ENCODE results near the gene PAK6.

Gene PAK6

DNA sequence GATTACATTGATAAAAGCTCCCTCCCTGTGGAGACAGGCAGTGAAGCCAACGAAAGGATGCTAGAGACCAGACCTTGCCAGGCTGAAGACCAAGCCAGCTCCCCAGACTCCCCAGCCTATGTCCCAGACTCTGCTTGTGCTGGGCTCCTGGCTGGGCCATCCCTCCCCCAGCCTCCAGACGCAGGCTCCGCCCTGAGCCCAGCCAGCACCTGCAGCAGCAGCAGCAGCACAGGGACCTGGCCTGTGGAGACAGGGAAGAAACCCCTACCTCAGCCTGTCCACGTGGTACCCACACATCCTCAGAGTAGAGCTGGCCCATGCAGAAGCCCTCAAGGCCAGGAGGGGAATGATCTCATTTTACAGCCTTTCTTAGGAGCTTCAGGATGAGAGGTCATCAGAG is 30.7 kb downstream of the PAK6 start:
- no peak overlapping the region for H3K4me3 ChIP-seq (ENCODE audit: insufficient read depth in 1 of 2, low read depth in 1 of 2, low read length in 2 of 2)
- H2BK15ac ChIP-seq (ENCODE audit: low read depth, poor library complexity, severe bottlenecking) = no peak overlapping the region
- H4K91ac ChIP-seq (ENCODE audit: low read length) = no peak overlapping the region
- H3K4me1 ChIP-seq (ENCODE audit: control insufficient read depth, insufficient read depth, low read depth, low read length) = peaks cover 29% of the 10 kb centered on the region
- H3K27me3 ChIP-seq (ENCODE audit: control insufficient read depth in 1 of 2, insufficient read depth in 1 of 2, low read length in 2 of 2) = peaks cover 0 to 20% of the 10 kb centered on the region in 2 experiments
- no peak overlapping the region for H2AFZ ChIP-seq (ENCODE audit: low read depth, low read length)
- WGBS = 94% methylated on average over 4 of the region's 4 CpGs
- H3K79me1 ChIP-seq (replicated peaks; ENCODE audit: low read length, poor library complexity, severe bottlenecking) = no peaks in the 10 kb centered on the region
- no peak overlapping the region for H3K23ac ChIP-seq (ENCODE audit: low read length in 2 of 2)
- H3K36me3 ChIP-seq (ENCODE audit: control insufficient read depth in 1 of 2, insufficient read depth in 2 of 2, low read depth in 1 of 2, low read length in 2 of 2) = peaks cover 0 to 10% of the 10 kb centered on the region in 2 experiments
- no peak for DNase-seq
- H3K4me2 ChIP-seq (ENCODE audit: low read length, poor library complexity, severe bottlenecking) = no peak overlapping the region
- H2BK12ac ChIP-seq (ENCODE audit: low read length in 2 of 2) = no peak overlapping the region
- H3K4ac ChIP-seq (ENCODE audit: low read depth in 1 of 2, low read length in 2 of 2) = no peak overlapping the region
- no peak overlapping the region for H2BK120ac ChIP-seq (ENCODE audit: low read depth, low read length)
- no peak overlapping the region for H4K8ac ChIP-seq (ENCODE audit: low read length)
- H3K9ac ChIP-seq (ENCODE audit: low read length) = no peak overlapping the region
- H3K18ac ChIP-seq (ENCODE audit: low read depth in 1 of 2, low read length in 2 of 2) = no peak overlapping the region
- no peaks in the 10 kb centered on the region for H3K9me3 ChIP-seq (ENCODE audit: control insufficient read depth, low read length)
- H3K14ac ChIP-seq (ENCODE audit: low read length in 2 of 2) = no peak overlapping the region
- no peak overlapping the region for H3K27ac ChIP-seq (ENCODE audit: low read length, poor library complexity, severe bottlenecking)
- no peak overlapping the region for H2BK5ac ChIP-seq (ENCODE audit: low read depth, low read length, poor library complexity, severe bottlenecking)
- no peak overlapping the region for H2AK5ac ChIP-seq (ENCODE audit: low read length, severe bottlenecking)

DNA sequence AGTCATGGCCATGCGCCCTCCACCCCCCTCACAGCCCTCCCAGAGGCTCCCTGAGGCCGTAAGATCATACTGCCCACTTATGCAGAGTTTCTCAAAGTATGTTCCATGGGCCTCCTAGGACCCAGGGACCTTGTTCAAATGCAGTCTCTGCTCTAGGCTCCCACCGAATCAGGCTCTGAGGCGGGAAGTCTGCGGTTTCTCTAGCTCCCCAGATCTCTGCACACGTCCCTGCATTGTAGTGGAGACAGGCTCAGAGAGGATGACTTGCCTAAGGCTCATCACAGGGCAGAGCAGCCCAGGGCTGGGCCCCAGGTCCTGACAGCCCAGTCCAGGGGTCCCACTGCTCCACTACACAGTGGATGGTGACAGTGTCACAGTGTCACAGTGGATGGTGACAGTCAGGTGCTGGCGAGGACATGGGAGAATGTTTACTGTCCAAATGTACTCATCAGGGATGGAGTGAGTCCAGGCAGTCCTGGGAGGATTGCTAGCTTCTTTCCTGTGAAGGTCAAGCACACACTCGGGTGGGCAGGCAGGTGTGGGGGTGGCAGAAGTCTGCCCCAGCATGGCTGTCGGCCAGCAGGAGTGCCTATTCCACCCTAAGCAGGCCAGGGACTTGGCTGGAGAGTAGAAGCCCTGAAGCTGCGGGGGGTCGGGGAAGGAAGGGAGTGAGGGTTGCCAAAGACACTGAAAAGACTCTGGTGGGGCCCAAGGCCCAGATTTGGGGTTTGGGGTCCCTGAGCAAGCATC is 31.6 kb downstream of the PAK6 start:
- H4K8ac ChIP-seq (ENCODE audit: low read length) = no peak overlapping the region
- H3K4me3 ChIP-seq (ENCODE audit: insufficient read depth in 1 of 2, low read depth in 1 of 2, low read length in 2 of 2) = no peak overlapping the region
- H3K4me2 ChIP-seq (ENCODE audit: low read length, poor library complexity, severe bottlenecking) = no peak overlapping the region
- H3K36me3 ChIP-seq (ENCODE audit: control insufficient read depth in 1 of 2, insufficient read depth in 2 of 2, low read depth in 1 of 2, low read length in 2 of 2) = peaks cover 0 to 10% of the 10 kb centered on the region in 2 experiments
- H3K9ac ChIP-seq (ENCODE audit: low read length) = no peak overlapping the region
- H3K79me1 ChIP-seq (replicated peaks; ENCODE audit: low read length, poor library complexity, severe bottlenecking) = no peaks in the 10 kb centered on the region
- no peak overlapping the region for H2AFZ ChIP-seq (ENCODE audit: low read depth, low read length)
- no peak for DNase-seq
- H2BK12ac ChIP-seq (ENCODE audit: low read length in 2 of 2) = no peak overlapping the region
- H3K9me3 ChIP-seq (ENCODE audit: control insufficient read depth, low read length) = no peaks in the 10 kb centered on the region
- H2BK15ac ChIP-seq (ENCODE audit: low read depth, poor library complexity, severe bottlenecking) = peak overlapping the region; percentile 87
- H2BK120ac ChIP-seq (ENCODE audit: low read depth, low read length) = no peak overlapping the region
- H4K91ac ChIP-seq (ENCODE audit: low read length) = no peak overlapping the region
- H2AK5ac ChIP-seq (ENCODE audit: low read length, severe bottlenecking) = no peak overlapping the region
- no peak overlapping the region for H3K18ac ChIP-seq (ENCODE audit: low read depth in 1 of 2, low read length in 2 of 2)
- H3K14ac ChIP-seq (ENCODE audit: low read length in 2 of 2) = no peak overlapping the region
- peaks cover 0 to 20% of the 10 kb centered on the region in 2 experiments for H3K27me3 ChIP-seq (ENCODE audit: control insufficient read depth in 1 of 2, insufficient read depth in 1 of 2, low read length in 2 of 2)
- WGBS = 82% methylated on average over 11 of the region's 11 CpGs
- no peak overlapping the region for H3K4ac ChIP-seq (ENCODE audit: low read depth in 1 of 2, low read length in 2 of 2)
- H2BK5ac ChIP-seq (ENCODE audit: low read depth, low read length, poor library complexity, severe bottlenecking) = no peak overlapping the region
- H3K23ac ChIP-seq (ENCODE audit: low read length in 2 of 2) = no peak overlapping the region
- no peak overlapping the region for H3K27ac ChIP-seq (ENCODE audit: low read length, poor library complexity, severe bottlenecking)
- peaks cover 27% of the 10 kb centered on the region for H3K4me1 ChIP-seq (ENCODE audit: control insufficient read depth, insufficient read depth, low read depth, low read length)

DNA sequence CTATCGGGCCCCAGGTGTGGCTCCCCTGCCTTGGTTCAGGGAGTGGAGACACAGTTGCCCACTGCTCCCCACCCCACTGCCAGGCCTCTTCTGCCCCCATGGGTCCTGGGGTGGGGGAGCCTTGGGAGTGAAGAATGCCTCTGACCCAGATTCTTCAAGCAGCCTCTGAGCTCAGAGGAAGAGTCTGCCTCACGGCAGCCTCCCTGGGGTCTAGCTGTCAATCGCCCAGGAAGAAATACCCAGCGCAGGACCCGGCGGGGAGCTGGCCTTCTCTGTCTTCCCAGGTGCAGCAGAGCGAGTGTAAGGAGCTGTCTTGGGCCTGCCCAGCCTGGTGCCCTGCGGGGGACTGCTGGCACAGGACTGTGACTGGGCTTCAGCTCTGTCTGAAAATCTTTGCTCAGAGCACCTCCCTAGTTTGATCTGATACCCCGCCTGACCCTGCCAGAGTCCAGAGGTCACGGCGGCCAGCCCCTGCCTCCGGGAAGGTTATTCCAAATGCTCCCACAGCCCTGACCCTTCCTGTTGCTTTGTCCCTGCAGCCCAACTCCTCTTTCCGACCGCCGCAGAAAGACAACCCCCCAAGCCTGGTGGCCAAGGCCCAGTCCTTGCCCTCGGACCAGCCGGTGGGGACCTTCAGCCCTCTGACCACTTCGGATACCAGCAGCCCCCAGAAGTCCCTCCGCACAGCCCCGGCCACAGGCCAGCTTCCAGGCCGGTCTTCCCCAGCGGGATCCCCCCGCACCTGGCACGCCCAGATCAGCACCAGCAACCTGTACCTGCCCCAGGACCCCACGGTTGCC is 33.0 kb downstream of the PAK6 start:
- Histone ChIP-seq H3K9me3 (ENCODE audit: control insufficient read depth, low read length) (no peaks in the 10 kb centered on the region), H3K27me3 (ENCODE audit: control insufficient read depth in 1 of 2, insufficient read depth in 1 of 2, low read length in 2 of 2) (peaks cover 0 to 31% of the 10 kb centered on the region in 2 experiments), H3K4ac (ENCODE audit: low read depth in 1 of 2, low read length in 2 of 2) (no peak overlapping the region), H2BK12ac (ENCODE audit: low read length in 2 of 2) (no peak overlapping the region), H2BK5ac (ENCODE audit: low read depth, low read length, poor library complexity, severe bottlenecking) (no peak overlapping the region), H3K4me3 (ENCODE audit: insufficient read depth in 1 of 2, low read depth in 1 of 2, low read length in 2 of 2) (no peak overlapping the region), H3K14ac (ENCODE audit: low read length in 2 of 2) (no peak overlapping the region), H3K4me2 (ENCODE audit: low read length, poor library complexity, severe bottlenecking) (no peak overlapping the region), H3K4me1 (ENCODE audit: control insufficient read depth, insufficient read depth, low read depth, low read length) (peaks cover 18% of the 10 kb centered on the region), H2AFZ (ENCODE audit: low read depth, low read length) (no peak overlapping the region), H3K23ac (ENCODE audit: low read length in 2 of 2) (no peak overlapping the region), H2AK5ac (ENCODE audit: low read length, severe bottlenecking) (no peak overlapping the region), H2BK120ac (ENCODE audit: low read depth, low read length) (no peak overlapping the region), H3K36me3 (ENCODE audit: control insufficient read depth in 1 of 2, insufficient read depth in 2 of 2, low read depth in 1 of 2, low read length in 2 of 2) (peaks cover 0 to 6% of the 10 kb centered on the region in 2 experiments), H2BK15ac (ENCODE audit: low read depth, poor library complexity, severe bottlenecking) (no peak overlapping the region), H3K18ac (ENCODE audit: low read depth in 1 of 2, low read length in 2 of 2) (no peak overlapping the region), H4K91ac (ENCODE audit: low read length) (peak overlapping the region; percentile 57), H4K8ac (ENCODE audit: low read length) (no peak overlapping the region), H3K27ac (ENCODE audit: low read length, poor library complexity, severe bottlenecking) (no peak overlapping the region), H3K9ac (ENCODE audit: low read length) (no peak overlapping the region), H3K79me1 (replicated peaks; ENCODE audit: low read length, poor library complexity, severe bottlenecking) (no peaks in the 10 kb centered on the region)
- no peak for DNase-seq
- WGBS = 92% methylated on average over 24 of the region's 25 CpGs

DNA sequence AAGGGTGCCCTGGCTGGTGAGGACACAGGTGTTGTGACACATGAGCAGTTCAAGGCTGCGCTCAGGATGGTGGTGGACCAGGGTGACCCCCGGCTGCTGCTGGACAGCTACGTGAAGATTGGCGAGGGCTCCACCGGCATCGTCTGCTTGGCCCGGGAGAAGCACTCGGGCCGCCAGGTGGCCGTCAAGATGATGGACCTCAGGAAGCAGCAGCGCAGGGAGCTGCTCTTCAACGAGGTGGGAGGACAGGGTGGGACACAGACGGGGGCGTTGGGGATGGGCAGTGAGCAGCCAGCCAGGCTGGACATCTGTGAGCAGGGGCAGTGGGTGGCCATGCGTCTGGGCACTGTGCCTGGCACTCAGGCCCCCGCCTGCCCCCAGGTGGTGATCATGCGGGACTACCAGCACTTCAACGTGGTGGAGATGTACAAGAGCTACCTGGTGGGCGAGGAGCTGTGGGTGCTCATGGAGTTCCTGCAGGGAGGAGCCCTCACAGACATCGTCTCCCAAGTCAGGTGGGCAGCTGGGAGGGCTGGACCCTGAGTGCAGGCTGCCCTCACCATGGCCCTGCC is 33.7 kb downstream of the PAK6 start:
- Histone ChIP-seq H3K9ac (ENCODE audit: low read length) (no peak overlapping the region), H2BK120ac (ENCODE audit: low read depth, low read length) (no peak overlapping the region), H4K91ac (ENCODE audit: low read length) (peak overlapping the region; percentile 57), H3K4ac (ENCODE audit: low read depth in 1 of 2, low read length in 2 of 2) (peak overlapping the region in 1 of 2 experiments; percentile 9), H3K18ac (ENCODE audit: low read depth in 1 of 2, low read length in 2 of 2) (no peak overlapping the region), H2AK5ac (ENCODE audit: low read length, severe bottlenecking) (no peak overlapping the region), H2BK15ac (ENCODE audit: low read depth, poor library complexity, severe bottlenecking) (no peak overlapping the region), H3K23ac (ENCODE audit: low read length in 2 of 2) (no peak overlapping the region), H3K27ac (ENCODE audit: low read length, poor library complexity, severe bottlenecking) (no peak overlapping the region), H3K4me3 (ENCODE audit: insufficient read depth in 1 of 2, low read depth in 1 of 2, low read length in 2 of 2) (no peak overlapping the region), H3K27me3 (ENCODE audit: control insufficient read depth in 1 of 2, insufficient read depth in 1 of 2, low read length in 2 of 2) (peaks cover 0 to 38% of the 10 kb centered on the region in 2 experiments), H3K4me2 (ENCODE audit: low read length, poor library complexity, severe bottlenecking) (no peak overlapping the region), H3K36me3 (ENCODE audit: control insufficient read depth in 1 of 2, insufficient read depth in 2 of 2, low read depth in 1 of 2, low read length in 2 of 2) (peaks cover 0 to 6% of the 10 kb centered on the region in 2 experiments), H2BK12ac (ENCODE audit: low read length in 2 of 2) (no peak overlapping the region), H3K14ac (ENCODE audit: low read length in 2 of 2) (no peak overlapping the region), H3K9me3 (ENCODE audit: control insufficient read depth, low read length) (no peaks in the 10 kb centered on the region), H2BK5ac (ENCODE audit: low read depth, low read length, poor library complexity, severe bottlenecking) (no peak overlapping the region), H3K4me1 (ENCODE audit: control insufficient read depth, insufficient read depth, low read depth, low read length) (peaks cover 16% of the 10 kb centered on the region), H4K8ac (ENCODE audit: low read length) (no peak overlapping the region), H3K79me1 (replicated peaks; ENCODE audit: low read length, poor library complexity, severe bottlenecking) (no peaks in the 10 kb centered on the region), H2AFZ (ENCODE audit: low read depth, low read length) (no peak overlapping the region)
- 89% methylated on average over 20 of the region's 20 CpGs for WGBS
- no peak for DNase-seq

Data from mesenchymal stem cell (in vitro differentiated cells and primary cell).